Astrocyte of the cerebellum (primary cell): ENCODE results near the gene GFOD1.

ENCODE experiments used
- DNase-seq: peaks from one replicate; pipeline ENCODE4 v3.0.0-alpha.2; 2011; ENCODE audit warnings: low read depth
- H3K4me3 ChIP-seq: 2 replicates; pipeline ENCODE4 v1.5.1; 2011; ENCODE audit warnings: mild to moderate bottlenecking, low read depth, low read length, moderate library complexity
- in situ Hi-C: cut with HindIII; loops from 2 replicates; pipeline ENCODE4 v1.10.0; 2017; ENCODE audit warnings: low sequenced_read_pairs
- TF ChIP-seq, protein P1 (sequence below): IDR thresholded peaks from 2 replicates; pipeline ENCODE4 v1.5.1; 2012; ENCODE audit warnings: low read length, low read depth, moderate library complexity, mild to moderate bottlenecking; ENCODE audit errors: missing control alignments

The GFOD1 gene

DNA sequence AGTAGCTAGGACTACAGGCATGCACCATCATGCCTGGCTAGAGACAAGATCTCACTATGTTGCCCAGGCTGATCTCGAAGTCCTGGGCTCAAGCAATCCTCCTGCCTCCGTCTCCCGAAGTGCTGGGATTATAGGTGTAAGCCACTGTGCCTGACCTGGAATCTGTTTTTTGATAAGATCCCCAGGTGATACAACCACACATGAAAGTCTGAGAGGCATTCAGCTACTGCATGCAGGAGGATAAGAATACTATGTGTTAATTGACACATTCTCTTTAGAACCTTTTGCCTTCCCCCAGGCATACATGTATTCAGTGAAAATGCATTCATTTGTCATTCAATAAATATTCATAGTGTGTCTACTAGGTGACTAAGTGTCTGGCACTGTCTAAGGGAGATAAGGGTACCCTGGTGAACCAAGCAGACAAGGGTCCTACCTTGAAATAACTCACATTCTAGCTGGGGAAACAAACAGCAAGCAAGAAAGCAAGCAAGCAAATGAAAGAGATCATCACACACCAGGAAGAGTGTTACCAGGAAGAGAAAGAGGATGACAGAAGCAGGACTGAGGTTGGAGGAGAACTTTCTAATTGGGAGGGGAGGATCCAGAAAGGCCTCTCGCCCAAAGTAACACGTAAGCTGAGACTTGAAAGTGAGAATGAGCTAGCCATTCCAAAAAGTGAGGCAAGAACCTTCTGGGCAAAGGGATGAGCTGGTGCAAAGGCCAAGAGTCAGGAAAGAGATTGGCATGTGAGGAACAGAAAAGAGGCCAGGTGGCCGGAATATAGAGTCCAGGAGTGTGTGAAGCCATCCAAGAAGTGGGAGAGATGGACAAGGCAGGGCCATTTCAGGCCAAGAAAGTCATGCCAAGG, 6.5 kb downstream of the GFOD1 start:
- no peak for DNase-seq
- TF ChIP-seq, protein P1, sequence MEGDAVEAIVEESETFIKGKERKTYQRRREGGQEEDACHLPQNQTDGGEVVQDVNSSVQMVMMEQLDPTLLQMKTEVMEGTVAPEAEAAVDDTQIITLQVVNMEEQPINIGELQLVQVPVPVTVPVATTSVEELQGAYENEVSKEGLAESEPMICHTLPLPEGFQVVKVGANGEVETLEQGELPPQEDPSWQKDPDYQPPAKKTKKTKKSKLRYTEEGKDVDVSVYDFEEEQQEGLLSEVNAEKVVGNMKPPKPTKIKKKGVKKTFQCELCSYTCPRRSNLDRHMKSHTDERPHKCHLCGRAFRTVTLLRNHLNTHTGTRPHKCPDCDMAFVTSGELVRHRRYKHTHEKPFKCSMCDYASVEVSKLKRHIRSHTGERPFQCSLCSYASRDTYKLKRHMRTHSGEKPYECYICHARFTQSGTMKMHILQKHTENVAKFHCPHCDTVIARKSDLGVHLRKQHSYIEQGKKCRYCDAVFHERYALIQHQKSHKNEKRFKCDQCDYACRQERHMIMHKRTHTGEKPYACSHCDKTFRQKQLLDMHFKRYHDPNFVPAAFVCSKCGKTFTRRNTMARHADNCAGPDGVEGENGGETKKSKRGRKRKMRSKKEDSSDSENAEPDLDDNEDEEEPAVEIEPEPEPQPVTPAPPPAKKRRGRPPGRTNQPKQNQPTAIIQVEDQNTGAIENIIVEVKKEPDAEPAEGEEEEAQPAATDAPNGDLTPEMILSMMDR: no peak
- H3K4me3 ChIP-seq: no peak overlapping the region
- in situ Hi-C loops: no loop called here

DNA sequence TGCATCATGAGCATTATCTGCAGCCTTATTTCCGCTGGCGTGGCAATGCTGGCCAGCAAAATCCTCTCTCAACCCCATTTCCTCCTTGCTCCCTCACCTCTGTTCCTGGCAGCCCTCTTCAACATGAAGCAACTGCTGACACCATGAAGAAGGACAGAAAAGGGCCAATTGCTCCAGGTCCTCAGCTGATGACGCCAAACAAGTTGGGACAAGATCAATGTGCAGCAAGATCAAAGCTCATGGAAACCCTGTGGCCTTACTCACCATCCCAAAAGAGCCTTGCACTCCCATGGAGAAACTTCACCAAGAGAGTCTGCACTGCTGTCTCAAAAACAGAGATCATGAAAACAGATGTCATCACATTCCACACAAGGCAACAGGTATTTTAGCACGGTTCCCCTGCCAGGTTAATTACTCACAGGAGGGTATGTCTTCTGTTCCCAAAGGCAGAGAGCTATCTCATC, 7.4 kb downstream of the GFOD1 start:
- in situ Hi-C loops: no loop called here
- DNase-seq: no peak

DNA sequence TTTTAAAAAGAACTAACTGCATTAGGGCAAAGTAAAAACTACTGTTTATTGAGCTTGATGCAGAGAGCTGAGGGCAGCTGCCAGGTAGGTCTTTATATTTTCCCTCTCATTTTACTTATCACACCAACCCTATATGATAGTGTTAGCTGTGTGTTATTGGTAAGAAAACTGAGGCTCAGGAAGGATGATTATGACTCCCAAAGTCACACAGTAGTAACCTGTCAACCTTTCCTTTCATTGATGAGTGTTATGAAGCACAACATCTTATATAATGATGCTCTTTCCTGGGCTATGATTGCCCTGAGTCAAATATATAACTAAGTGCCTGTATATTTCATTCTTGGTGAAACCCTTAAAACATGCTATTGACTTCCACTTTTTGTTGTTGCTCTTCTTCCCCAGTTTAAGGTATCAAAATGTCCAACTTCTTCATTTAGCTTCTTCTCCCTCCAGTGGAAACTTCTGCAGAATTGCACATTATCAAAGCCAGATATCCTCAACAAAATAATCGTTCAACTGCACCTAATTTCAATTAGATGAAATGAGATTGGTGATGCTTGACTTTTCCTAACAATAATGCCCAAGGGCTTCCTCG, 8.1 kb downstream of the GFOD1 start:
- in situ Hi-C loops: no loop called here
- H3K4me3 ChIP-seq: no peak overlapping the region
- TF ChIP-seq, protein P1: no peak
- DNase-seq: no peak

More for the DNA sequence above, 7.4 kb downstream of the GFOD1 start:
- TF ChIP-seq, protein P1: no peak
- H3K4me3 ChIP-seq: no peak overlapping the region

DNA sequence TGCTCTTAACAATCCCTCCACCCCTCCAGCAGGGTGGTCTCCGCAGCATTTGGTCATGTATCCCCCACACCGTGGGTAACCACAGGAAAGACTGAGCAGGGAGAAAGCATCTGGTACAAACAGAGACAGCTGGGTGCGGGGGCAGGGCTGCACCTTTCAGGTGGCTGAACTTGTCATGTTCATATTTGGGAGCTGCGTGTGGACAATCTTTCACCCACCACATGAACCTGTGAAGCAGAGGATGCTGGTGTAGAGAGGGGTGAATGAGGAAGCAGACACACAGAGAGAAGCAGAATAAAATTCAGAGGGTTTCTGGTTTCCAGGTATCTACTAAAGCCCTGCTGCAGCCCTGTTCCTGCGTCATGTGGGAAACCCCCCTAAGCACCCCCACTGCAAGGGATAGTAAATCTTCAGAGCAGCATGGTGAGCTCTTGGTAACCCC, 8.9 kb downstream of the GFOD1 start:
- DNase-seq: no peak
- in situ Hi-C loops: no loop called here
- TF ChIP-seq, protein P1: no peak
- H3K4me3 ChIP-seq: no peak overlapping the region

DNA sequence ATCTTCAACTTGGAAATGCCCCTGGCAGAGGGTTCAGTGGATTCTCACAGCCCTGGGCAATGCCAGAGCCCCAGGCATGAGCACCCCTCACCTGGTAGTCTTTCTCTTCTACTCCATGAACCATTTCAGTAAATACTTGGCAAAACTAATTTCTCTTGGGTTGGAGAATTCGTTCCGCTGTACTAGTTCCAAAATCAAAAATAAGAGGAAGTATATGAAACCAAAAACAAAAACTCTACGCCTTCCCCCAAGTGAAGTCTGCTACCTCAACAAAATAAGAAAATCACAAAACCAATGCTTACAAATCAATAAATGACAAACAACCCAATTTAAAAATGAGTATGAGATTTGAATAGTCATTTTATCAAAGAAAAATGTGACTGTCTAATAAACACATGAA, 12.6 kb downstream of the GFOD1 start:
- TF ChIP-seq, protein P1: no peak
- in situ Hi-C loops: no loop called here
- no peak for DNase-seq
- no peak overlapping the region for H3K4me3 ChIP-seq

DNA sequence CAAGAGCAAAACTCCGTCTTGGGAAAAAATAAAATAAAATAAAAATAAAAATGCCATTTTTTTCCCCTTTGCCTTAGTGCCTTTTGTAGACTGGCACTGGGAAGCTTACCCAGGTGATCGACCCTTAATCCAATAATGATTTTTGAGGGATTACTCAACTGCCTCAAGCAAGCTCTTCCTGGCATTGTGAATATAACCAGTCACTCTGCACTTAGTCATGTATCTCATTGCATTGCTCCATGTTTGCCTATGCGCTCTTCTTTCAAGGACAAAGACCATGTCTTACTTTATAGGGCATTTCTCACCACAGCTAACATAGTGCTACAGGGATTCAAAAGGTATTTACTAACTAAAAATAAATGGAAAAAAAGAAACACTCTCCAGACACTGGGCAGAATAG, 13.0 kb downstream of the GFOD1 start:
- in situ Hi-C loops: no loop called here
- DNase-seq: no peak
- TF ChIP-seq, protein P1: no peak
- H3K4me3 ChIP-seq: no peak overlapping the region
